ENCODE results near the gene ZNF668.
"Not testable (repeated sequence)": the region's sequence is repeated elsewhere in the genome, so short reads cannot be mapped to it uniquely, and the experiment has no call there.

ZNF668 gene

DNA sequence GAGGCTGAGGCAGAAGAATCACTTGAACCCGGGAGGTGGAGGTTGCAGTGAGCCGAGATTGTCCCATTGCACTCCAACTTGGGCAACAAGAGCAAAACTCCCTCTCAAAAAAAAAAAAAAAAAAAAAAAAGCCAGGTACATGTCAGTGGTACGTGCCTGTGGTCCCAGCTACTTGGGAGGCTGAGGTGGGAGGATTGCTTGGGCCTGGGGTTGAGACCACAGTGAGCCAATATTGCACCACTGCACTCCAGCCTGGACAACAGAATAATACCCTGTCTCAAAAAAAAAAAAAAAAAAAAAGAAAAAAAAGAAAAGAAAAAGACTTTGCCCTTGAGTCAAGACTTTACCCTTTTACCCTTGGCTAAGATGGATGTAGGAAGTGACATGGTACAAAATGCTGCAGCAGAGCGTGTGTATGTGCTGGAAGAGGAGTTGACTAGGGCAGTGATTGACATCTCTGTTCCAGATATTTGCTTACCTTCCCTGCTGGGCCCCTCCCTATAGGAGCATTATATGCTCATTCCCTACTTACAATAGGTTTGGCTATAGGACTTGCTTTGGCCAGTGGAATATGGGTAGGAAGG is 30.1 kb downstream of the ZNF668 start:
- no peak for DNase-seq

DNA sequence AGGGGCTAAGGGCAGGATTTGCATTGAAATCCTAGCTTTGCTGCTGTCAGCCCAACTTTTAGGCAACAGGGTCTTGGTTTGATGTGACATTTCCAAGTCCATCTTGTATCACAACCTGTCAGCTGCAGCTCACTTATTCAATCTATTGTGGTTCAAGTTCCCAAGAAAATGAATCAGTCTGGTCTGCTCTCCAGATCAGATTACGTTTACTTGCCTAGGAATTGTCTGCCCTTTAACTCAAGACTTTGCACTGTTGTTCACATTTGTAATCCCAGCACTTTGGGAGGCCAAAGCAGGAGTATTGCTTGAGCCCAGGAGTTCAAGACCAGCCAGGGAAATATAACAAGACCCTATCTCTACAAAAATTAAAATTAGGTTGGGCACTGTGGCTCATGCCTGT is 30.7 kb downstream of the ZNF668 start:
- no peak for DNase-seq

DNA sequence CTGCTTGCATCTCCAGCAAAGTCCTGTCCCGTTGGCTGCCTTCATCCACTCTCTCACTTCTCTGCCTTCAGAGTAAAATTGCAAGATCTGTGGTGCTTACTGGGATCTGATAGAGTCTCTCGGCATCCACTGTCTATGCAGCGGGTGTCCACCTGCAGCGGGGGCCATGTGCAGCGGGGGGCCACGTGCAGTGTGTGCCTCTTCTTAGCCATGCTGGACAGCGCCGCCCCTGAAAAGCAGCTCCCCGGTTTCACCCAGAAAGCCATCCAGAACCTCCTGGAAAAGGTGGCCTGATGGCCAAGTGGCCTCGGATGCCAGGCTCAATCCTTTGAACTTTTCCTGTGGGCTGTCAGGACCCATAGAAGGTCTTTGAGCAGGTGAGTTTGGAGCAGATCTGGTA is 31.2 kb downstream of the ZNF668 start:
- no peak for DNase-seq

DNA sequence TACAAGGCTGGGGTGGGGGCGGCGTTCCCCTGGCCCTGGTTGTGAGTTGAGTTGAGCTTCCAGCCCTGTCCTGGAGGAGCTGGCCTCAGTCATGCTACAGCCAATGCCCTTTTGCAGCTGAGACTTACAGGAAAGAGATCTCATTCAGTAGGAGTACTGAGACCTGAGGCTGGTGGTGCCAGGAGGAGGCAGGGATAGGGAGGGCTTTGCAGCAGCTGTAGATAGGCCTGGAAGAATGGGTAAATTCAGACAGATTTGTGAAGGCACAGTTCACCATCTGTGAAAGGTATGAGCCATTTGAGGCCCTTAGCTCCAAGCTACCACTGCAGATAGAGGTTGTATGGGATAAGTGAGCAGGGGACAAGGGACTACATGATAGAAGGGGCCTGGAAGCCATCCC is 35.0 kb downstream of the ZNF668 start:
- no peak for DNase-seq

DNA sequence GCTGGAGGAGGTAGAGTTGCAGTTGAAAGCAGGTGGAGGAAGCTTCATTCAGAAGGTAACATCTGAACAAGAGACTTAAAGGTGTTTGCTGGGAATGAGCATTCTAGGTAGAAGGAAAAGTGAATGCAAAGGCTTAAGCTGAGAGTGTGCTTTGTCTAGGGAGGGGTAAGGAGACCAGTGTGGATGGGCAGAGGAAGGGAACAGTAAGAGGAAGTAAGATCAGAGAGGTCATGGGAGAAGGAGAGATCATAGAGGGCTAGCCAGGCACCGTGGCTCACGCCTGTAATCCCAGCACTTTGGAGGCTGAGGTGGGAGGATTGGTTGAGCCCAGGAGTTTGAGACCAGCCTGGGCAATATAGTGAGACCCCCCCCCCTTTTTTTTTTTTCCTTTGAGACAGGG is 37.3 kb downstream of the ZNF668 start:
- DNase-seq, result no peak

DNA sequence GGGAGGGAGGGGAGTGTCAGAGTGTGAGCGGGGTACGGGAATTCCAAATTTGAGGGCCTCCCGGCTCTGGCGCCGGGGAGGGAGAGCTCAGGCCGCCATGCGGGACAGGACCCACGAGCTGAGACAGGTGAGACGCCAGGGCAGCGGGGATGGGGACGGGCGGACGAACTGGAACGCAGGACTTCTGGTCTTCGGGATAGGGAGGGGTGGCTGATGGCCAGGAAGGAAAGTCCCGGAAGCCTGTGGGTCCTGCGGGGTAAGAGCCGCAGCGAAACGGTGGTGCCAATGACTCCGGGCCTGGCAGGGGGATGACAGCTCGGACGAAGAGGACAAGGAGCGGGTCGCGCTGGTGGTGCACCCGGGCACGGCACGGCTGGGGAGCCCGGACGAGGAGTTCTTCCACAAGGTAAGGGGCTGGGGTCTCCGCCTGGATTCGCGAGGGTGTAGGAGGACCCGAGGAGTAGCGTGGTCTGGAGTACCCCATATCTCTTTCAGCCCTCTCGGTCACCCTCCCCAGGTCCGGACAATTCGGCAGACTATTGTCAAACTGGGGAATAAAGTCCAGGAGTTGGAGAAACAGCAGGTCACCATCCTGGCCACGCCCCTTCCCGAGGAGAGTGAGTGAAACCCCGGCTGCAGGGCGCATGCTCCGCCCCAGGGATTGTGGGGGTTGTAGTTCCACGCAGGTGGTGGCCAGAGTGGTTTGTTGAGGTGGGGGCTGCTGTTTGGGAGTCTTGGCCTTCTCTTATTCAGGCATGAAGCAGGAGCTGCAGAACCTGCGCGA is 40.1 kb downstream of the ZNF668 start:
- peak; percentile 59 for DNase-seq

DNA sequence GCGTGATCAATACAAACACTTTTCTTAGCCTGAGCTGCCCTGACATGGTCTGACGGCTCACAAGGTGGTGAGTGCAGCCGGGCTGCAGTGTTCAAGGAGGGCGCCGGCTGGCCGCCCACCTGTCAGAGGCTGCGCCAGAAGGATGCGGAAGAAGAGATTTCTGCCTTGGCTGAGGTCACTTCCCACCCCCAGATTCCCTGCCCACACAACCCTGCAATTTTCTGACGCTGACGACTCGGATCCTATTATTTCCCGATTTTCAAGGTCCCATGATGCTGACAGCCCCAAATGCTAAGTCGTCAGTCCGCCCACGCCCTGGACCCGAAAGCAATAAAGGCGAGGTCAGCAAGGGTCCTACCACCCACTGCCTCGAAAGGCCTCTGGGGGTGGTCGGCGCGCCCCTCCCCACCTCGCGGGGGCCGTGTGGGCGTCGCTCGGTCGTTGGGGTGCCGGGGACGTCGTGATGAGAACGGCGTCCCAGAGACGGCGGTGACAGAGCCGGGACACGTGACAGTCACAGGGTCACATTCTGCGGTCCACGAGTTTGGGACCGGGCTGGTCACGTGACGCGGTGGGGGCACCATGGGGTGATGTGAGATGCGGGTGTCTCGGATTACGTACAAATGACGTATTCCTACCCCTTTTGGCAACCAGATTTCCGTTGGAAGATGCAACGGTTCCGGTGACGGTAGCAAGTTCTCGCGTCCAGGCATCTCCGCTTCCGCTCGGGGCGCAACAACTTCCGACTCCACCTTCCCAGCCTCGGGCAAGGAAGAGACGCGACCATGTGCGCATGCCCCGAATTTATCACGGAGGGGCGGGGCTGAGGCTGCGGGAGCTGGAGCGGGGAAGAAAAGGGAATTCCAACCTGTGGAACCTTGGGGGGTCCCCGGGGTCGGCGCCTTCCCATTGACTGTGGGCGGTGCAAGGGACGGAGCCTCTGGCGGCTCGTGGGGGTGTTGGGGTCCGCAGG is 41.0 kb downstream of the ZNF668 start, which contains the start of gene STX4:
Gene STX4, plus strand, starts transcription at position 823 of the 973 bp plus-strand sequence. CDS start 248 bp downstream, outside the sequence.
- peak; percentile 94 for DNase-seq

DNA sequence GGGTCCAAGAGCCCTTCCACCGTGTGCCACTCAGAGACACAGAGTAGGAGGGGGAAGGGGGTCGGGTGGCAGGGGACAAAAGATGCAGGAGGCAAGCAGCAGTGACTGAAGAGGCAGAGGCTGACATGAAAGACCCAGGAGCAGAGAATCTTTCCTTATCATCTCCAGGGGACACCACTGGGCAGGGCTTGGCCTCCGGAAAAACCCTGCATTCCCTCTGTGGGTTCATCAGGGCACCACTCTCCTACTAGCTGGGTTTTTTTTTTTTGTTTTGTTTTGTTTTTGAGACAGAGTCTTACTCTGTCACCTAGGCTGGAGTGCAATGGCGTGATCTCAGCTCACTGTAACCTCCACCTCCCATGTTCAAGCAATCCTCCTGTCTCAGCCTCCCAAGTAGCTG is 42.8 kb downstream of the ZNF668 start:
- no peak for DNase-seq

DNA sequence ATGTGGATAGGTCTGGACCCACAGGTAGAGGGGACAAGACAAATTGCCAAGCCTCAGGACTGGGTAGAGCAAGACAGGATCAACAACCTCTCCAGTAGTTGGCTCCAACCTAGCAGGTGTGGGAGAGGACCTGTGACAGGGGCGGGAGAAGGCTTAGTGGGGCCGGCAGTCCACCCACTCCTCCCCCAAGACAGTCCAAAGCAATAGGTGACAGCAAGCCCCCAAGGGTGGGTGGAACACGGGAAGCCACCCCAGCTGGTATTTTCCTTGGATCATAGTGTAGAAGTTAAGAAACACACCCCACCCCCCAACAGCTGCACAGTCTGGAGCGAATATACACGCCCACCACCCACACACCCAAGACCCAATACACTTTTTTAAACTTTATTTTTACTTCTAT is 44.8 kb downstream of the ZNF668 start:
- DNase-seq, result no peak

DNA sequence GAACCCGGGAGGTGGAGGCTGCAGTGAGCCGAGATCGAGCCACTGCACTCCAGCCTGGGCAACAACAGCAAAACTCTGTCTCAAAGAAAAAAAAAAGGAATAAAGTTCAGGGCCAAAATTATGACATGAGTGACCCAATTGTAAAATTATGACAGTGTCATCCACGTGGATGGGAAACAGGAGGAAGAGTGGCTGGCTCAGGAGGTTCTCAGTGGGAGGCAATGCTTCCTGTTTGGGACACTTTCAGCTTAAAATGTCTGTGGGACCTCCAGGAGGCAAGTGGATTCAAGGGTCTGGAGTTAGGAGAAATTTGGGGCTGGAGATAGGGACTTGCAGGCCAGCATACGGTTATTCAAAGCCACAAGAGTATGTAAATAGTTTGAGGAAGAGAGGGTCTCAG is 48.7 kb downstream of the ZNF668 start:
- DNase-seq, result no peak

DNA sequence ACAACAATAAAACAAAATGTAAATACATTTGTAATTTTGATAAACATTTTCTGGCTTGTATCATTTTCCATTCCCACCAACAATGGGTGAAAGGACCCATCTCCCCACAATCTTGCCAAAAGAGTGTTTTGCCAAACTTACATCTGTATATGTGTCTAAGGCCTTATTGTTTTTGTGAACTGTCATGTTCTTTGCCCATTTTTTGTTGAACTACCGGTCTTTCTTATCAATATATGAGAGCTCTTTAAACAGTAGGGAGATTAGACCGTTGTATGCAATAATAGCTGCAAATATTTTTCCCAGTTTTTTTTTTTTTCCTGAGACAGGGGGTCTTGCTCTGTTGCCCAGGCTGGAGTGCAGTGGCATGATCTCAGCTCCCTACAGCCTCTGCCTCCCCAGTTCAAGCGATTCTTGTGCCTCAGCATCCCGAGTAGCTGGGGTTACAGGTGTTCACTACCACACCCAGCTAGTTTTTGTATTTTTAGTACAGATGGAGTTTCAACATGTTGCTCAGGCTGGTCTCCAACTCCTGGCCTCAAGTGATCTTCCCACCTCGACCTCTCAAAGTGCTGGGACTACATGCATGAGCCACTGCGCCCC is 50.3 kb downstream of the ZNF668 start:
- DNase-seq, result no peak

DNA sequence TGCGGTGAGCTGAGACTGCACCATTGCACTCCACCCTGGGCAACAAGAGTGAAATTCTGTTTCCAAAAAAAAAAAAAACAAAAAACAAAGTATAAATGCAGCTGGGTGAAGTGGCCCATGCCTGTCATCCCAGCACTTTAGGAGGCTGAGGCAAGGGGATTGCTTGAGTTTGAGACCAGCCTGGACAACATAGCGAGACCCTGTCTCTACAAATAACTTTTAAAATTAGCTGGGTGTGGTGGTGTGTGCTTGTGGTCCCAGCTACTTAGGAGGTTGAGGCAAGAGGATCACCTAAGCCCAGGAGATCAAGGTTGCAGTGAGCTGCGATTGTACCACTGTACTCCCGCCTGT is 50.8 kb downstream of the ZNF668 start:
- no peak for DNase-seq

DNA sequence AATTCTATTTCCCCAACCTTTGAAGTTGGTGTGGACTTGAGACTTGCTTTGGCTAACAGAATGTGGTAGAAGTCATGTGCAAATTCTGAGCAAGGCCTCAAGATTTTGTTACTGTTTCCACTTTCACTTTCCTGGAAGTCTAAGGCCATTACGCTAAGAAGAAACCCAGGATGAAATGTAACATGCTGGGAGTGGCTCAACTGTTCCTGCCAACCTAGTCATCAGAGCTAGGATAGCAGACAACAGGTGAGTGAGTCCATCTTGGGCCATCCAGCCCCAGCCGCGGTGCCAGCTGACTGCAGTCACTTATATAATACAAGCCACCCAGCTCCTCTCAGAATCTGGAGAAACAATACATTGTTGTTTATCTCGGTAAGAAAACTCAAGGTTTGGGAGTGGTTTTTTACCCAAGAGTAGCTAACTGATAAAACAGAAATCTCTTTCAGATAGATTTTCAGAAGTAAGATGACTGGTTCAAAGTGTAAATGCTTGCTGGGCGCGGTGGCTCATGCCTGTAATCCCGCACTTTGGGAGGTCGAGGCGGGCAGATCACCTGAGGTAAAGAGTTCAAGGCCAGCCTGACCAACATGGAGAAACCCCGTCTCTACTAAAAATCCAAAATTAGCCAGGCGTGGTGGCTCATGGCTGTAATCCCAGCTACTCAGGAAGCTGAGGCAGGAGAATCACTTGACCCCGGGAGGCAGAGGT is 51.3 kb downstream of the ZNF668 start:
- no peak for DNase-seq

DNA sequence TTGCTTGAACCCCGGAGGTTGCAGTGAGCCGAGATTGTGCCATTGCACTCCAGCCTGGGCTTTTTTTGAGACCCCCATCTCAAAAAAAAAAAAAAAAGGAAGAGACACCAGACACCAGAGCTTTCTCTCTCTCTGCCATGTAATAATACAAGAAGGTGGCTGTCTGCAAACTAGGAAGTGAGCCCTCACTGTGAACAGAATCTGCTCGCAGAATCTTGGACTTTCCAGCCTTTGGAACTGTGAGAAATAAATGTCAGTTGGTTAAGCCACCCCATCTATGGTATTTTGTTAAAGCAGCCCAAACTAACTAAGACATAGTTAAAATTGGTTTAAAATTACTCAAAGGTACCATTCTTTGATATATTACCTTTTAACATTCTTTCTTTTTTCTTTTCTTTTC is 53.5 kb downstream of the ZNF668 start:
- no peak for DNase-seq

DNA sequence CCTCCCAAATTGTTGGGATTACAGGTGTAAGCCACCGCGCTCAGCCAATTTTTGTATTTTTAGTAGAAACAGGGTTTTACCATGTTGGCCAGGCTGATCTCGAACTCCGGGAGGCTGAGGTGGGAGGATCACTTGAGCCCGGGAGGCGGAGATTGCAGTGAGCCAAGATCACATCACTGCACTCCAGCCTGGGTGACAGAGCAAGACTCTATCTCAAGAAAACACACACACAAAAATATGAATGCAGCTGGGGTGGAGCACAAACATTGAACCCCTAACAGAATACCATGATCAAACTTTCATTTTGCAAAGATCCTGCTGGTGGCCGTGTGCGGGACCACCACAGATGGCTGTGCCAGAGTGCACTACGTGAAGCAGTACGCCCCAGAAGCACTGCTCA is 56.3 kb downstream of the ZNF668 start:
- DNase-seq, result not testable (repeated sequence)

DNA sequence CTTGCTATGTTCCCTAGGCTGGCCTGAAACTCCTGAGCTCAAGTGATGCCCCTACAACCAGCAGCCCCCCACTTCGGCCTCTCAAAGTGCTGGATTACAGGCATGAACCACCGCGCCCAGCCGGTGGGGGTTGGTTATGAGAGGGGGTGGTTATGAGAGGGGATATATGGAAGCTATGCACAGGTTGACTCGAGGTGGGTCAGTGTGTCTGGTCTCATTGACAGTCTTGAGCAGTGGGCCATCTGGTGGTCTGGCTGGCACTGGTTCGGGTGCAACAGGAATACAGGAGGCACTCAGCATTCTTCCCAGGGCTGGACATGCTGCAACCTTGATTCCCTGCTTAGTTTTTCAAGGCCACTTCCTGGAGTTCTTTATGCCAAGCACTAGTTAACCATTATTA is 58.0 kb downstream of the ZNF668 start:
- DNase-seq, result no peak

DNA sequence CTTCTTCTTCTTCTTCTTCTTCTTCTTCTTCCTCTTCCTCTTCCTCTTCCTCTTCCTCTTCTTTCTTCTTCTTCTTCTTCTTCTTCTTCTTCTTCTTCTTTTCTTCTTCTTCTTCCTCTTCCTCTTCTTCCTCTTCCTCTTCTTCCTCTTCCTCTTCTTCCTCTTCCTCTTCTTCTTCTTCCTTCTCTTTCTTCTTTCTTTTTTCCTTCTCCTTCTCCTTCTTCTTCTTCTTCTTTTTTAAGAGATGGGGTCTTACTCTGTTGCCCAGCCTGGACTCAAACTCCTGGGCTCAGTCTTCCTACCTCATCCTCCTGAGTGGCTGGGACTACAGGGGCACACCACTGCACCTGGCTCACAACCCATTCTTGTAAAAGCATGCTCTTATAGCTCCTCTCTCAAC is 60.7 kb downstream of the ZNF668 start:
- not testable (repeated sequence) for DNase-seq

DNA sequence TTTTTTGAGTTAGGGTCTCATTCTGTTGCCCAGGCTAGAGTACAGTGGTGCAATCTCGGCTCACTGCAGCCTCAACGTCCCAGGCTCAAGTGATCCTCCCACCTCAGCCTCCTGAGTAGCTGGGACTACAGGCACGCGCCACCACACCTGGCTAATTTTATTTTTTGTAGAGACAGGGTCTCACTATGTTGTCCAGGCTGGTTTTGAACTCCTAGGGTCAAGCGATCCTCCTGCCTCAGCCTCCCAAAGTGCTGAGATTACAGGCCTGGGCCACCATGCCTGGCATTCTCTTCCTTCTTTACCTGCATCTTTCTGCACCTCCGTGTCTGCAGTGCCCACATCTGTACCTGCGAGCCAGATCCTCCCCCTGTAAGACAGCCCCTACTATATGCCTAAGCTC is 62.2 kb downstream of the ZNF668 start:
- not testable (repeated sequence) for DNase-seq

All from DMS79 (cell line).